GM23338 (cell line): Measurements from ENCODE around the gene DLG4. TPM values are rescaled to one million over a fixed set of nuclear protein-coding genes. Genes with fewer than 3 reads are reported as not detected.

Experiments used
- CREB1 ChIP-seq: fragments of 250-450 bp; sonication (Bioruptor Pico); IDR thresholded peaks from 2 replicates; pipeline ENCODE4 v1.5.0; 2020; ENCODE audit warnings: low read depth, mild to moderate bottlenecking, moderate library complexity
- EZH2 ChIP-seq: fragments of 200-600 bp; sonication (generic); IDR thresholded peaks from one replicate; pipeline ENCODE4 v1.8.0; 2017; ENCODE audit warnings: antibody characterized with exemption, mild to moderate bottlenecking, low read depth; ENCODE audit not compliant: unreplicated experiment
- JUNB ChIP-seq: IDR thresholded peaks from one replicate; pipeline ENCODE4 v1.6.1; 2016; ENCODE audit warnings: antibody characterized with exemption; ENCODE audit not compliant: unreplicated experiment
- POLR2AphosphoS5 ChIP-seq: IDR thresholded peaks from 2 replicates; pipeline ENCODE4 v1.6.1; 2016; ENCODE audit warnings: antibody characterized with exemption, low read depth
- ZNF331 ChIP-seq: fragments of 250-450 bp; sonication (Bioruptor Pico); IDR thresholded peaks from 2 replicates; pipeline ENCODE4 v1.5.0; 2020; ENCODE audit warnings: low read depth, mild to moderate bottlenecking, moderate library complexity
- polyA plus RNA-seq: library from polyadenylated mRNA; unstranded; fragments of >200 nt; fragmentation: Nextera tagmentation; extraction: Ambion mirVana; gene quantifications from 2 replicates; pipeline ENCODE4 v1.2.1, GENCODE V29; 2016
- total RNA-seq: library from RNA; depleted of rRNA; stranded (reverse); fragments of >200 nt; shearing (Covaris generic); gene quantifications from 2 replicates; pipeline ENCODE4 v1.2.3, GENCODE V29; 2014
- TF ChIP-seq, protein P1 (sequence below): fragments of 250-450 bp; sonication (Bioruptor Pico); IDR thresholded peaks from 2 replicates; pipeline ENCODE4 v1.5.0; 2020; ENCODE audit warnings: mild to moderate bottlenecking, moderate library complexity
- TF ChIP-seq, protein P2 (sequence below): IDR thresholded peaks from one replicate; pipeline ENCODE4 v1.6.1; 2018; ENCODE audit warnings: antibody characterized with exemption; ENCODE audit not compliant: unreplicated experiment
- TF ChIP-seq, protein P3 (sequence below): IDR thresholded peaks from 2 replicates; pipeline ENCODE4 v1.6.1; 2016; ENCODE audit warnings: antibody characterized with exemption

Gene DLG4
- total and polyA plus RNA-seq, 2 experiments from 2014 or later: 11.1 to 31.0 TPM

DNA sequence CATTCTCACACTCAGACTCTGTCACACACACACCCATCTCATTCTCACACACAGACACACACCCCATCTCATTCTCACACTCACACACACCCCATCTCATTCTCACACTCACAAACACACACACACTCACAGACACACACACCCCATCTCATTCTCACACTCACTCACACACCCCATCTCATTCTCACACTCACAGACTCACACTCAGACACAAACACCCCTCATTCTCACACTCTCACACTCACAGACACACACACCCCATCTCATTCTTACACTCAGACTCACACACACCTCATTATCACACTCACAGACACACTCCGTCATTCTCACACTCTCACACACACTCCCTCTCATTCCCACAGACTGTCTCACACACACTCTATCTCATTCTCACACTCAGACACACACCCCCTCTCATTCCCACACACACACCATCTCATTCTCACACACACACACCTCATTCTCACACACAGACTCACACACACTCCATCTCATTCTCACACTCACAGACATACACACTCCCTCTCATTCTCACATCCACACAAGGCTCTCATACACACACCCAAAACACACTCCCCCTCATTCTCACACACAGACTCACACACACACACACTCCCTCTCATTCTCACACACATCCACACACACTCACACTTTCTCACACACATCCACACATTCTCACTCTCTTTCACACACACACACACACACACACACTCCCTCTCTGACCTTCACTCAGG is 43.4 kb downstream of the DLG4 start (continued):
- TF ChIP-seq, protein P1, sequence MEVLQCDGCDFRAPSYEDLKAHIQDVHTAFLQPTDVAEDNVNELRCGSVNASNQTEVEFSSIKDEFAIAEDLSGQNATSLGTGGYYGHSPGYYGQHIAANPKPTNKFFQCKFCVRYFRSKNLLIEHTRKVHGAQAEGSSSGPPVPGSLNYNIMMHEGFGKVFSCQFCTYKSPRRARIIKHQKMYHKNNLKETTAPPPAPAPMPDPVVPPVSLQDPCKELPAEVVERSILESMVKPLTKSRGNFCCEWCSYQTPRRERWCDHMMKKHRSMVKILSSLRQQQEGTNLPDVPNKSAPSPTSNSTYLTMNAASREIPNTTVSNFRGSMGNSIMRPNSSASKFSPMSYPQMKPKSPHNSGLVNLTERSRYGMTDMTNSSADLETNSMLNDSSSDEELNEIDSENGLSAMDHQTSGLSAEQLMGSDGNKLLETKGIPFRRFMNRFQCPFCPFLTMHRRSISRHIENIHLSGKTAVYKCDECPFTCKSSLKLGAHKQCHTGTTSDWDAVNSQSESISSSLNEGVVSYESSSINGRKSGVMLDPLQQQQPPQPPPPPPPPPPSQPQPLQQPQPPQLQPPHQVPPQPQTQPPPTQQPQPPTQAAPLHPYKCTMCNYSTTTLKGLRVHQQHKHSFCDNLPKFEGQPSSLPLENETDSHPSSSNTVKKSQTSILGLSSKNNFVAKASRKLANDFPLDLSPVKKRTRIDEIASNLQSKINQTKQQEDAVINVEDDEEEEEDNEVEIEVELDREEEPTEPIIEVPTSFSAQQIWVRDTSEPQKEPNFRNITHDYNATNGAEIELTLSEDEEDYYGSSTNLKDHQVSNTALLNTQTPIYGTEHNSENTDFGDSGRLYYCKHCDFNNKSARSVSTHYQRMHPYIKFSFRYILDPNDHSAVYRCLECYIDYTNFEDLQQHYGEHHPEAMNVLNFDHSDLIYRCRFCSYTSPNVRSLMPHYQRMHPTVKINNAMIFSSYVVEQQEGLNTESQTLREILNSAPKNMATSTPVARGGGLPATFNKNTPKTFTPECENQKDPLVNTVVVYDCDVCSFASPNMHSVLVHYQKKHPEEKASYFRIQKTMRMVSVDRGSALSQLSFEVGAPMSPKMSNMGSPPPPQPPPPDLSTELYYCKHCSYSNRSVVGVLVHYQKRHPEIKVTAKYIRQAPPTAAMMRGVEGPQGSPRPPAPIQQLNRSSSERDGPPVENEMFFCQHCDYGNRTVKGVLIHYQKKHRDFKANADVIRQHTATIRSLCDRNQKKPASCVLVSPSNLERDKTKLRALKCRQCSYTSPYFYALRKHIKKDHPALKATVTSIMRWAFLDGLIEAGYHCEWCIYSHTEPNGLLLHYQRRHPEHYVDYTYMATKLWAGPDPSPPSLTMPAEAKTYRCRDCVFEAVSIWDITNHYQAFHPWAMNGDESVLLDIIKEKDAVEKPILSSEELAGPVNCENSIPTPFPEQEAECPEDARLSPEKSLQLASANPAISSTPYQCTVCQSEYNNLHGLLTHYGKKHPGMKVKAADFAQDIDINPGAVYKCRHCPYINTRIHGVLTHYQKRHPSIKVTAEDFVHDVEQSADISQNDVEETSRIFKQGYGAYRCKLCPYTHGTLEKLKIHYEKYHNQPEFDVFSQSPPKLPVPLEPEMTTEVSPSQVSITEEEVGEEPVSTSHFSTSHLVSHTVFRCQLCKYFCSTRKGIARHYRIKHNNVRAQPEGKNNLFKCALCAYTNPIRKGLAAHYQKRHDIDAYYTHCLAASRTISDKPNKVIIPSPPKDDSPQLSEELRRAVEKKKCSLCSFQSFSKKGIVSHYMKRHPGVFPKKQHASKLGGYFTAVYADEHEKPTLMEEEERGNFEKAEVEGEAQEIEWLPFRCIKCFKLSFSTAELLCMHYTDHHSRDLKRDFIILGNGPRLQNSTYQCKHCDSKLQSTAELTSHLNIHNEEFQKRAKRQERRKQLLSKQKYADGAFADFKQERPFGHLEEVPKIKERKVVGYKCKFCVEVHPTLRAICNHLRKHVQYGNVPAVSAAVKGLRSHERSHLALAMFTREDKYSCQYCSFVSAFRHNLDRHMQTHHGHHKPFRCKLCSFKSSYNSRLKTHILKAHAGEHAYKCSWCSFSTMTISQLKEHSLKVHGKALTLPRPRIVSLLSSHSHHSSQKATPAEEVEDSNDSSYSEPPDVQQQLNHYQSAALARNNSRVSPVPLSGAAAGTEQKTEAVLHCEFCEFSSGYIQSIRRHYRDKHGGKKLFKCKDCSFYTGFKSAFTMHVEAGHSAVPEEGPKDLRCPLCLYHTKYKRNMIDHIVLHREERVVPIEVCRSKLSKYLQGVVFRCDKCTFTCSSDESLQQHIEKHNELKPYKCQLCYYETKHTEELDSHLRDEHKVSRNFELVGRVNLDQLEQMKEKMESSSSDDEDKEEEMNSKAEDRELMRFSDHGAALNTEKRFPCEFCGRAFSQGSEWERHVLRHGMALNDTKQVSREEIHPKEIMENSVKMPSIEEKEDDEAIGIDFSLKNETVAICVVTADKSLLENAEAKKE: no peak
- TF ChIP-seq POLR2AphosphoS5 (no peak), EZH2 (no peak), JUNB (no peak), ZNF331 (CRISPR knock-in tag) (no peak), CREB1 (CRISPR knock-in tag) (no peak)
- TF ChIP-seq, protein P2, sequence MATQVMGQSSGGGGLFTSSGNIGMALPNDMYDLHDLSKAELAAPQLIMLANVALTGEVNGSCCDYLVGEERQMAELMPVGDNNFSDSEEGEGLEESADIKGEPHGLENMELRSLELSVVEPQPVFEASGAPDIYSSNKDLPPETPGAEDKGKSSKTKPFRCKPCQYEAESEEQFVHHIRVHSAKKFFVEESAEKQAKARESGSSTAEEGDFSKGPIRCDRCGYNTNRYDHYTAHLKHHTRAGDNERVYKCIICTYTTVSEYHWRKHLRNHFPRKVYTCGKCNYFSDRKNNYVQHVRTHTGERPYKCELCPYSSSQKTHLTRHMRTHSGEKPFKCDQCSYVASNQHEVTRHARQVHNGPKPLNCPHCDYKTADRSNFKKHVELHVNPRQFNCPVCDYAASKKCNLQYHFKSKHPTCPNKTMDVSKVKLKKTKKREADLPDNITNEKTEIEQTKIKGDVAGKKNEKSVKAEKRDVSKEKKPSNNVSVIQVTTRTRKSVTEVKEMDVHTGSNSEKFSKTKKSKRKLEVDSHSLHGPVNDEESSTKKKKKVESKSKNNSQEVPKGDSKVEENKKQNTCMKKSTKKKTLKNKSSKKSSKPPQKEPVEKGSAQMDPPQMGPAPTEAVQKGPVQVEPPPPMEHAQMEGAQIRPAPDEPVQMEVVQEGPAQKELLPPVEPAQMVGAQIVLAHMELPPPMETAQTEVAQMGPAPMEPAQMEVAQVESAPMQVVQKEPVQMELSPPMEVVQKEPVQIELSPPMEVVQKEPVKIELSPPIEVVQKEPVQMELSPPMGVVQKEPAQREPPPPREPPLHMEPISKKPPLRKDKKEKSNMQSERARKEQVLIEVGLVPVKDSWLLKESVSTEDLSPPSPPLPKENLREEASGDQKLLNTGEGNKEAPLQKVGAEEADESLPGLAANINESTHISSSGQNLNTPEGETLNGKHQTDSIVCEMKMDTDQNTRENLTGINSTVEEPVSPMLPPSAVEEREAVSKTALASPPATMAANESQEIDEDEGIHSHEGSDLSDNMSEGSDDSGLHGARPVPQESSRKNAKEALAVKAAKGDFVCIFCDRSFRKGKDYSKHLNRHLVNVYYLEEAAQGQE: no peak
- TF ChIP-seq, protein P3, sequence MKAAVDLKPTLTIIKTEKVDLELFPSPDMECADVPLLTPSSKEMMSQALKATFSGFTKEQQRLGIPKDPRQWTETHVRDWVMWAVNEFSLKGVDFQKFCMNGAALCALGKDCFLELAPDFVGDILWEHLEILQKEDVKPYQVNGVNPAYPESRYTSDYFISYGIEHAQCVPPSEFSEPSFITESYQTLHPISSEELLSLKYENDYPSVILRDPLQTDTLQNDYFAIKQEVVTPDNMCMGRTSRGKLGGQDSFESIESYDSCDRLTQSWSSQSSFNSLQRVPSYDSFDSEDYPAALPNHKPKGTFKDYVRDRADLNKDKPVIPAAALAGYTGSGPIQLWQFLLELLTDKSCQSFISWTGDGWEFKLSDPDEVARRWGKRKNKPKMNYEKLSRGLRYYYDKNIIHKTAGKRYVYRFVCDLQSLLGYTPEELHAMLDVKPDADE: no peak
